Mucosa of descending colon (tissue), 3 donors: ENCODE measurements around the gene SERPING1. TPM values are rescaled to one million over a fixed set of nuclear protein-coding genes. Genes with fewer than 3 reads are reported as not detected.

Source experiments
- ATAC-seq: fragments of 200-7000 bp; cut with Tn5 transposase; one replicate; pipeline ENCODE4 v1.9.1; 2020; ENCODE audit warnings: mild to moderate bottlenecking, moderate library complexity
- DNase-seq, 3 donors: peaks; one replicate each; pipeline ENCODE4 v3.0.0-alpha.2; 2020
- H3K36me3 ChIP-seq: fragments of 200-600 bp; one replicate; pipeline ENCODE4 v1.8.0; 2021; ENCODE audit warnings: low read depth, mild to moderate bottlenecking
- H3K4me1 ChIP-seq: fragments of 200-600 bp; one replicate; pipeline ENCODE4 v1.8.0; 2021; ENCODE audit warnings: low read depth, mild to moderate bottlenecking
- H3K4me3 ChIP-seq: fragments of 200-600 bp; one replicate; pipeline ENCODE4 v1.8.0; 2021; ENCODE audit warnings: mild to moderate bottlenecking
- H3K9me3 ChIP-seq: fragments of 200-600 bp; one replicate; pipeline ENCODE4 v1.8.0; 2021; ENCODE audit warnings: mild to moderate bottlenecking
- intact Hi-C, 2 donors: fragments of 100-400 bp; cut with DNase I in 1 of 2; cut with micrococcal nuclease in 1 of 2; formaldehyde crosslinking; loops; one replicate each; pipeline versions ENCODE4 v1.11.0 to v1.11.1; 2022; cut with DNase I, micrococcal nuclease
- total RNA-seq, 3 donors: library from RNA; stranded (reverse); fragmentation: NEBNext Ultra II Directional in 2 of 3; extraction: Animal tissue kit (Norgen Biotek cat#: 25700) in 2 of 3; gene quantifications; one replicate each; pipeline versions ENCODE4 v1.2.1 to v1.2.4, GENCODE V29; 2021 to 2023
- TF ChIP-seq, protein P1 (sequence below): fragments of 200-600 bp; IDR thresholded peaks from one replicate; pipeline ENCODE4 v1.8.0; 2022; ENCODE audit warnings: antibody characterized with exemption, mild to moderate bottlenecking
- donor health status: DM: no; HTN: no; CAD: no; lungs with moderate emphysema.
- donor health status: DM: no; HTN: no; CAD: no.
- donor health status: DM: no; HTN: yes; CAD: no.

SERPING1 gene
- total RNA-seq, 3 donors from 2014 or later, result 31.0 to 224 (median 112) TPM

DNA sequence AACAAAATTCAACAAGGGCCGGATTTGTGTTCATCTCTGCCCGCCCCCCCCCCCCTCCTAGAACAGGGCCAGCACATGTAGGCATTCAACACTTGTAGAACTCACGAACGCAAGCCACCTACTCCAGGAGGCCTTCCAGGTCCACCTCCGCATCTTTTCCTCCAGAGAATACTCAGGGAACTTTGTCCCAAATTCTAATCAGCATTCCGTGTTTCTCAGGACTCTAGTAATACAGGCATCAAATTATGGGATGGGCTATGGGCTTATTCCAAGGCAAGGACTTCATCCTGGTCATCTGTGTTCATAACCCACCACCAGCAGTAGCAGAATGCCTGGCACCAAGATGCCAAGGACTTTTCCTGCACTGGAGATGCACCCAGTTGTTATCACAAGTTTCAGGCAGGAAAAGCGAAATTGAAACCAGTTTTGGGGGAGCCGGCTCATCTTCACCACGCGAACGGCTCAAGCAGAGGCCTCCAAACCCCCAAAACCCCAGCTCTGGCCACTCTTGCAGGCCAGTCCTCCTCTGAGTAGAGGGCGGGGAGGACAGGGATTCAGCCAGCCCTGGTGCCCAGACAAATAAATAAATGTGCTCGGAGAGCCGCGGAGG is 30.5 kb upstream of the SERPING1 start:
- Histone ChIP-seq H3K9me3 (no peaks in the 10 kb centered on the region), H3K4me3 (peak overlapping the region; percentile 63), H3K36me3 (no peaks in the 10 kb centered on the region), H3K4me1 (peaks cover 10% of the 10 kb centered on the region)
- ATAC-seq (peak; percentile 30), DNase-seq (peak in 1 of 3 donors; percentile 41)
- TF ChIP-seq, protein P1, sequence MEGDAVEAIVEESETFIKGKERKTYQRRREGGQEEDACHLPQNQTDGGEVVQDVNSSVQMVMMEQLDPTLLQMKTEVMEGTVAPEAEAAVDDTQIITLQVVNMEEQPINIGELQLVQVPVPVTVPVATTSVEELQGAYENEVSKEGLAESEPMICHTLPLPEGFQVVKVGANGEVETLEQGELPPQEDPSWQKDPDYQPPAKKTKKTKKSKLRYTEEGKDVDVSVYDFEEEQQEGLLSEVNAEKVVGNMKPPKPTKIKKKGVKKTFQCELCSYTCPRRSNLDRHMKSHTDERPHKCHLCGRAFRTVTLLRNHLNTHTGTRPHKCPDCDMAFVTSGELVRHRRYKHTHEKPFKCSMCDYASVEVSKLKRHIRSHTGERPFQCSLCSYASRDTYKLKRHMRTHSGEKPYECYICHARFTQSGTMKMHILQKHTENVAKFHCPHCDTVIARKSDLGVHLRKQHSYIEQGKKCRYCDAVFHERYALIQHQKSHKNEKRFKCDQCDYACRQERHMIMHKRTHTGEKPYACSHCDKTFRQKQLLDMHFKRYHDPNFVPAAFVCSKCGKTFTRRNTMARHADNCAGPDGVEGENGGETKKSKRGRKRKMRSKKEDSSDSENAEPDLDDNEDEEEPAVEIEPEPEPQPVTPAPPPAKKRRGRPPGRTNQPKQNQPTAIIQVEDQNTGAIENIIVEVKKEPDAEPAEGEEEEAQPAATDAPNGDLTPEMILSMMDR, result no peak
- intact Hi-C loops, result loop anchor here in 1 of 2 donors (5.0 kb wide), 1 partner anchor 75 kb away; no protein-coding TSS in a partner anchor

- ATAC-seq (peak; percentile 87), DNase-seq (peak; percentile 61 to 88 (median 85))
- intact Hi-C loops, result loop anchor here in 1 of 2 donors (5.0 kb wide), 1 partner anchor 75 kb away; no protein-coding TSS in a partner anchor
- peaks cover 10% of the 10 kb centered on the region for H3K4me1 ChIP-seq
- TF ChIP-seq, protein P1, result no peak
- no peaks in the 10 kb centered on the region for H3K36me3 ChIP-seq
- peak within 1 kb of the TSS; percentile 63 for H3K4me3 ChIP-seq
- no peaks in the 10 kb centered on the region for H3K9me3 ChIP-seq
Observed at GRCh38 chr11:57567515-57568329, 29.8 kb upstream of the SERPING1 start, which contains the start of gene UBE2L6. Gene UBE2L6 (minus strand): TSS chr11:57567672. CDS start chr11:57567611, 61 bp downstream.

- Histone ChIP-seq H3K36me3 (no peaks in the 10 kb centered on the region), H3K9me3 (no peaks in the 10 kb centered on the region), H3K4me3 (peak overlapping the region; percentile 63), H3K4me1 (peaks cover 10% of the 10 kb centered on the region)
- TF ChIP-seq, protein P1, result peak; percentile 66
- intact Hi-C loops, result loop anchor here in 1 of 2 donors (5.0 kb wide), 1 partner anchor 74 kb away; no protein-coding TSS in a partner anchor
- ATAC-seq (no peak), DNase-seq (peak in 1 of 3 donors; percentile 92)
Observed at GRCh38 chr11:57568330-57568766, 29.1 kb upstream of the SERPING1 start.

GRCh38 chr11:57571606-57572005 is 25.9 kb upstream of the SERPING1 start:
- intact Hi-C loops, result loop anchor here in 1 of 2 donors (5.0 kb wide), 1 partner anchor 71 kb away; no protein-coding TSS in a partner anchor
- Histone ChIP-seq H3K9me3 (no peaks in the 10 kb centered on the region), H3K4me1 (peaks cover 5% of the 10 kb centered on the region), H3K4me3 (no peak overlapping the region), H3K36me3 (no peaks in the 10 kb centered on the region)
- DNase-seq, result no peak
- no peak for ATAC-seq
- TF ChIP-seq, protein P1, result no peak

DNA sequence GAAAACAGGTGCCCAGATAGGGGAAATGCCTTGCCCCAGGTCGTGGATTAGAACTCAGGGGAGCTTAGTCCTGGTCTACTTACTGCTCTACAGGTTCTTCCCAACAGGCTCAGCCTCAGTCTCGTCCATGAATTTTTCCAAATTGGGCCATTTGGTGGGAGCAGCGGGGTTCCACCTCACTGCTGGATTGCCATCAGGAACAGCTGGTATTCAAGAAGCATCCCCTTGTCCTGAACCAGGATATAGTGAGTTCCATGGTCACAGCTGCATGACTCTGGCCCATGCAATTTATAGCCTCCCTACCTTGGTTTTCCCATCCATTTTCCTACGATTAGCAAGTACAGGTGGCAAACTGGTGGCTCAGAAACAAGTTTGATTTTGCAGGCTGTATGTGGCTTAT is 23.4 kb upstream of the SERPING1 start:
- TF ChIP-seq, protein P1, result no peak
- no peak for DNase-seq
- no peak for ATAC-seq
- intact Hi-C loops, result loop anchor here in 1 of 2 donors (5.0 kb wide), 1 partner anchor 68 kb away; no protein-coding TSS in a partner anchor
- Histone ChIP-seq H3K4me1 (no peaks in the 10 kb centered on the region), H3K4me3 (no peak overlapping the region), H3K36me3 (no peaks in the 10 kb centered on the region), H3K9me3 (no peaks in the 10 kb centered on the region)
